Small intestine (tissue), 7 donors: ENCODE results near the gene SMARCC1. TPM values are rescaled to one million over a fixed set of nuclear protein-coding genes. Genes with fewer than 3 reads are reported as not detected.

ENCODE experiments used
- DNase-seq, 2 donors: peaks; one replicate each; pipeline versions ENCODE4 v3.0.0 to v3.0.0-alpha.2; 2013
- FAIRE-seq: peaks from 2 replicates; lab custom pipeline; 2012; peaks lifted over from hg19 to GRCh38; lab: Jason Lieb, UNC
- H3K27ac ChIP-seq, 3 donors: one replicate each; pipeline ENCODE4 v1.5.1; 2013; ENCODE audit warnings: low read length in 2 of 3, mild to moderate bottlenecking in 2 of 3, control low read depth in 1 of 3, inconsistent platforms in 1 of 3, low read depth in 1 of 3, moderate library complexity in 1 of 3
- H3K27me3 ChIP-seq, 3 donors: one replicate each; pipeline ENCODE4 v1.6.1; 2013; ENCODE audit warnings: low read length in 3 of 3, inconsistent platforms in 1 of 3; ENCODE audit not compliant: control insufficient read depth in 3 of 3, insufficient read depth in 3 of 3
- H3K36me3 ChIP-seq, 3 donors: one replicate each; pipeline ENCODE4 v1.6.1; 2013; ENCODE audit warnings: low read length in 3 of 3, inconsistent platforms in 1 of 3, low read depth in 1 of 3, mild to moderate bottlenecking in 1 of 3, moderate library complexity in 1 of 3; ENCODE audit not compliant: control insufficient read depth in 3 of 3, insufficient read depth in 2 of 3
- H3K4me1 ChIP-seq, 3 donors: one replicate each; pipeline ENCODE4 v1.6.1; 2013; ENCODE audit warnings: low read length in 2 of 3, inconsistent platforms in 1 of 3, low read depth in 1 of 3, mild to moderate bottlenecking in 1 of 3, moderate library complexity in 1 of 3; ENCODE audit not compliant: control insufficient read depth in 3 of 3, insufficient read depth in 2 of 3
- H3K4me3 ChIP-seq, 3 donors: one replicate each; pipeline ENCODE4 v1.5.1; 2013; ENCODE audit warnings: low read length in 3 of 3, control low read depth in 1 of 3, inconsistent platforms in 1 of 3, low read depth in 1 of 3, mild to moderate bottlenecking in 1 of 3, moderate library complexity in 1 of 3
- H3K9me3 ChIP-seq, 2 donors: one replicate each; pipeline ENCODE4 v1.6.1; 2013; ENCODE audit warnings: low read depth in 1 of 2, low read length in 1 of 2; ENCODE audit not compliant: control insufficient read depth in 2 of 2, insufficient read depth in 1 of 2
- WGBS, 3 donors: extraction: QIAGEN DNeasy Blood & Tissue Kit; methylation state at CpG; one replicate each; pipeline ENCODE4 v1.1.7; 2013; 5-methylcytosine and 5-hydroxymethylcytosine counted together
- polyA plus RNA-seq, 4 donors: library from polyadenylated mRNA; stranded (reverse) in 3 of 4; unstranded in 1 of 4; fragments of 200-250 nt in 3 of 4; fragments of 120-200 nt in 1 of 4; gene quantifications; one replicate each; pipeline versions ENCODE4 v1.2.1 to v1.2.3, GENCODE V29; 2013
- donor health status: healthy with polysubstance abuse.
- donor health status: control.
- donor health status: control.
- donor health status: Bipolar disorder and iron deficiency.
- donor health status: healthy.

The SMARCC1 gene
- polyA plus RNA-seq, 4 donors = 10.7 to 52.6 (median 19.4) TPM

DNA sequence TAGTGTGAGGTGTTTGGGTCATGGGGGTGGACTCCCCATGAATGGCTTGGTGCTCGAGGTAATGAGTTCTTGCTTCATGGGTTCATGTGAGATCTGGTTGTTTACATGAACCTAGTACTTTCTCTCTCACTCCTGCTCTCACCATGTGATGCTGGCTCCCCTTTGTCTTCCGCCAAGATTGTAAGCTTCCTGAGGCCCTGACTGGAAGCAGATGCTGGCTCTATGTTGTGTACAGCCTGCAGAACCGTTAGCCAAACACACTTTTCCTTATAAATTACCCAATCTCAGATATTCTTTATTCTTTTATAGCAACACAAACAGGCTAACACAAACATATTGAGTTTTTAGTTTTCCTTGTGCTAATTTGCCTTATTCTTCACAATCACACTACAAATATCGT is 199.9 kb downstream of the SMARCC1 start:
- no peak overlapping the region for H3K4me3 ChIP-seq
- DNase-seq (no peak), FAIRE-seq (no peak)
- H3K27ac ChIP-seq = no peak overlapping the region
- H3K4me1 ChIP-seq = peaks cover 0 to 5% (median 0%) of the 10 kb centered on the region in 3 donors
- H3K9me3 ChIP-seq = no peaks in the 10 kb centered on the region
- H3K27me3 ChIP-seq = peaks cover 6 to 25% (median 7%) of the 10 kb centered on the region in 3 donors
- peaks cover 4 to 15% (median 4%) of the 10 kb centered on the region in 3 donors for H3K36me3 ChIP-seq
- WGBS, 3 donors = 57 to 75% (median 58%) methylated on average over 4 of the region's 4 CpGs

DNA sequence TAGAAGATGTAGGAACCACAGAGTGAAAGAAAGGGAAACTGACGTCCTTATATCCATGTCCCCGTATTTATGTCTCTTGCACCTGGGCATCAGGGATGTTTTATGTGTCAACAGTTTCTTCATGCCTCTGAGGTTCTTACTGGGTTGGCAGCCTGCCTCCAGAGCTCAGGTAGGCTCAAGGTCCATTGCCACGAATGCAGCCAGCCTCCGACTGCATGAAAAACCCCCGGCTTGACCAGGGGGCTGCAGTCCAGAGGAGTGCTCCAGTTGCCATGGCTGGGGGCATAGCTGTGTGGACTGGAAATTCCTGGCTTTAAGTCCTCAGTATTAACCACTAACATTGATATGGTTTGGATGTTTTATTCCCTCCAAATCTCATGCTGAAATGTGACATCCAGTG is 200.3 kb downstream of the SMARCC1 start:
- DNase-seq (peak in 1 of 2 donors; percentile 46), FAIRE-seq (no peak)
- Histone ChIP-seq H3K27ac (no peak overlapping the region), H3K4me1 (peaks cover 0 to 5% (median 0%) of the 10 kb centered on the region in 3 donors), H3K36me3 (peaks cover 4 to 12% (median 4%) of the 10 kb centered on the region in 3 donors), H3K4me3 (no peak overlapping the region), H3K9me3 (no peaks in the 10 kb centered on the region), H3K27me3 (peaks cover 6 to 29% (median 7%) of the 10 kb centered on the region in 3 donors)
- WGBS, 3 donors = 13 to 59% (median 27%) methylated on average over 5 of the region's 5 CpGs

DNA sequence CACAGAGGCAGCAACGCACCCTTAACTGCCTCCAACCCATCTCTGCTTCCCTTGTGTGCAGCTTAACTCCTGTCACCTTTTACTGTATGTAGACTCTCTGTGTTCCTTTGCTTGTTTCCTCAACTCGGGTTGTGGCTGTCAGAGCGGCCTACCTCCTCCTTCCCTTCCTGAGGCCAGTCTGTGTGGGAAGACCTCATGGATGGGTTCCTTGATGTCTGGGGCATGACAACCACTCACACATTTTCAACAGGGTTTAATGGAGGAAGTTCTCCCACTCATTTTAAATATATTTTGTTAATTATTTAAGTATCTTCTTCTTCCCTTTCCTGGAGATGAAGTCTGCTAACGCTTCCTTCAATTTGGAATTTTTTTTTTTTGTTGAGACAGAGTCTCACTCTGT is 201.2 kb downstream of the SMARCC1 start:
- H3K27ac ChIP-seq = no peak overlapping the region
- FAIRE-seq (no peak), DNase-seq (no peak)
- peaks cover 0 to 5% (median 0%) of the 10 kb centered on the region in 3 donors for H3K4me1 ChIP-seq
- H3K36me3 ChIP-seq = peaks cover under 1 to 10% (median 4%) of the 10 kb centered on the region in 3 donors
- H3K27me3 ChIP-seq = peaks cover 6 to 34% (median 7%) of the 10 kb centered on the region in 3 donors
- no peak overlapping the region for H3K4me3 ChIP-seq
- no peaks in the 10 kb centered on the region for H3K9me3 ChIP-seq
- 61 to 67% (median 66%) methylated on average over 4 of the region's 4 CpGs for WGBS, 3 donors

DNA sequence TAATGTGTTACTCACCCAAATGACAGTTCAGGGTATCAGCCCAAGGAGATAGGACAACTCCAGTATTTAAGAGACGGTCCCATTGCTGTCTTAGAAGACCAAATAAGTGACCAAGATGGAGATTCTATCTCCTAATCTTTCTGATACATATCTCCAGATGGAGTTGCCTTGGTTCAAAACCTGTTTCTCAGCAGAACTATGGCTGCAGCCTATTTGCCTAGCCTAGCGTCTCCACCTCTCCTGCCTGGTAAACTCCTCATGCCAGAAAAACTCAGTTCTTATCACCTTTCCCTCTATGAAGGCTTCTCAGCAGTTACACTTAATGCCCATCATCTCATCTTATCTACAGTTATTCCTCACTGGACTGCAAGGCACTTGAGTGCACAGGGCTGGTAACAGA is 201.8 kb downstream of the SMARCC1 start:
- Histone ChIP-seq H3K36me3 (peaks cover 0 to 4% (median 0%) of the 10 kb centered on the region in 3 donors), H3K4me1 (peaks cover 0 to 5% (median 0%) of the 10 kb centered on the region in 3 donors), H3K27ac (no peak overlapping the region), H3K9me3 (no peaks in the 10 kb centered on the region), H3K4me3 (no peak overlapping the region), H3K27me3 (peaks cover 6 to 34% (median 7%) of the 10 kb centered on the region in 3 donors)
- no peak for FAIRE-seq
- 70 to 87% (median 84%) methylated on average over 2 of the region's 2 CpGs for WGBS, 3 donors
- no peak for DNase-seq

DNA sequence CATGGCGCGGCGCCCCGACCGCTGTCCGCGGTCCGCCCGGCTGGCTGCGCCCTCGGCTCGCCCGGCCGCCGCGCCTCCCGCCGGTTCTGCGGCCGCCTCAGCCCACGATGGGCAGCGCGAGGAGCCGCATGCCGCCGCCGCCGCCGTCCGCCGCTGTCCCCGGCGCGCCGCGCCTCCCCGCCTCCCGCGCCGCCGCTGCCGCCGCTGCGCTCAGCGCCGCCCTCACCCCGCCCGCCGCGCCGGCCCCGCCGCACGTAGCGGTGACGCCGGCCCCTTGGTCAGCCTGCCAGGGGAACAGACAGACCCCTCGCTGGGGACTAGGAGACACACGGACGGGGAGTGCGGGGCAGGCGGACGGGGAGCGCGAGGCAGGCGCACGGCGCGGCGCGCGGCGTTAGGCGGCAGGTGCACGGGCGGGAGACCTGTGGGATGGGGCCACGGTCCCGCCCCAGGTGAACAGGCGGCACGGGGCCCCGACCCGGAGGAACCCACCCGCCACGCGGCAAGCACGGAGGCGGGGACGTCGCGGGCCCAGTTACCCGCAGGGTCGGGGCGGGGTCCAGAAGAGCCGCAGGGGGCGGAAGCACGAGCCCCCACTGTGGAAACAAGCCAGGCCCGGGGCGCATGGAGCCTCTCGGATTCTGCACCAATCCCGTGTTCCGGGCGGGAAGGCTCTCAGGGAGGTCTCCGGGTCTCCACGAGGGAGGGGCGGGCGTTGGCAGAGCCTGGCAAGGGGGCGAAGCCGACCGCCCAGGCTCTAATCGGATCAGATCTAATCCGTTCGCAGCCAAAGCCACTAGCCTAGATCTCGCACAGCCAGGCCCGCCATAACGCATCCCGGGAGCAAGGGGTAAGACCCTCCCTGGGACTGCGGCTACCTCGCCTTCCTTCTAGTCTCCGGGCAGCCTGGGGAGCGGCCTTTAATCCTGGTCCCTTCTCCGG is 202.7 kb downstream of the SMARCC1 start, which contains the start of gene CSPG5:
Gene CSPG5, minus strand, starts transcription at position 175 of the 942 bp plus-strand sequence. Its CDS starts 172 bp downstream, at position 3.
- peaks cover 0 to 5% (median 0%) of the 10 kb centered on the region in 3 donors for H3K4me1 ChIP-seq
- no peaks in the 10 kb centered on the region for H3K9me3 ChIP-seq
- 3 to 13% (median 6%) methylated on average over 33 to 121 of the region's 121 CpGs for WGBS, 3 donors
- DNase-seq = peak; percentile 13 to 57
- H3K4me3 ChIP-seq = peak within 1 kb of the TSS; percentile 24 to 83 (median 47)
- H3K27ac ChIP-seq = no peak within 1 kb of the TSS
- no peaks in the 10 kb centered on the region for H3K36me3 ChIP-seq
- peaks cover 6 to 34% (median 7%) of the 10 kb centered on the region in 3 donors for H3K27me3 ChIP-seq
- FAIRE-seq = no peak

DNA sequence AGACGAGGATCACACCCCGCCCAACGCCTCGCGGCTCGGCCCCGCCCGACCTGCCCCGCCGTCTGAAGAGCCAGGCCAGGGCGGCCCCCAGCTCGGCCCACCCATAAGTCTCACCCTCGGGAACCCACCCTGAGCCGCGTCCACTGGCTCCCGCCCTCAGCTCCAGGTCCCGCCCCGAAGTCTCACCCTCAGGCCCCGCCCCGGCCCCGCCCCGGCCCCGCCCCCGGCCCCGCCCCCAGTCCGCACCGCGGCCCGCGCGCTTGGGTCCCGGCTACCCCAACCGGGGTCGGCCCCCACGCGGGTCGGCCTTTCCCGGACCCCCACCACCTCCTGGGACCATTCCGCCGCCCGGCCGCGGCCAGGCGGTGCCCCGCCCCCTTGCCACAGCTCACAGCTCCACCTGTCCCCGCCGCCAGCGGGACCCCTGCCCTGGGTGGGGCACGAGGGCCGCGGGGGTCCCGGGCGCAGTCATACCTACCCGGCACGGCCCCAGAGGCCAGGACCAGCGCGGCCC is 203.5 kb downstream of the SMARCC1 start:
- 1 to 4% (median 1%) methylated on average over 11 to 57 of the region's 57 CpGs for whole genome bisulfite sequencing, 3 donors
- FAIRE-seq (no peak), DNase-seq (peak; percentile 19 to 49)
- Histone ChIP-seq H3K4me3 (peak overlapping the region; percentile 24 to 83 (median 47)), H3K27me3 (peaks cover 6 to 39% (median 7%) of the 10 kb centered on the region in 3 donors), H3K36me3 (no peaks in the 10 kb centered on the region), H3K27ac (no peak overlapping the region), H3K4me1 (peaks cover 0 to 5% (median 0%) of the 10 kb centered on the region in 3 donors), H3K9me3 (no peaks in the 10 kb centered on the region)

DNA sequence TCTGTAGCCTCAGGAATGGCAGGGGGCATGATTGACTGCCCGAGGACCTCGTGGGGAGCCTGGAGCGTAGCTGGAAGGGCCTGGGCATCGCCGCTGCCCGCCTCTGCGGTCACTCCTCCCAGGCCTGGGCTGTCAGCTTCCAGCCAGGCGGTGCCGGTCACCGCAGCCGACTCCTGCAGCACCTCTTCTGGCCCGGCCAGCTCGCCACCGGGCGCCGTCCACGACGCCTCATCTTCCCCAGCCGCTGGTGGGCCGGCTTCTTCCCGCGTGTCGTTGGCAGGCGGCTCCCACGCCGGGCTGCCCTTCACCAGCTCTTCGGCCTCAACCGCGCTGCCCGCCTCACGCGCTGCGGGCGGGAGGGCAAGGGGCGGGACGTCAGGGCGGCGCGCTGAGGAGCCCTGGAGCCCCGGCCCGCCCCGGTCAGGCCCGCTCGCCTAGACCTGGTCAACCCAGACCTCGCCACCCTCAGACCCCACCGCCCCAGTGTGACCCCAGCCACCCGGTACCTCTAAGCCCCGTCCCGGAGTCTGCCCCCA is 204.0 kb downstream of the SMARCC1 start:
- peaks cover 6 to 43% (median 9%) of the 10 kb centered on the region in 3 donors for H3K27me3 ChIP-seq
- H3K27ac ChIP-seq = no peak overlapping the region
- WGBS, 3 donors = 4 to 5% (median 4%) methylated on average over 24 to 49 of the region's 49 CpGs
- H3K4me3 ChIP-seq = peak overlapping the region; percentile 24 to 83 (median 47)
- peaks cover 0 to 5% (median 0%) of the 10 kb centered on the region in 3 donors for H3K4me1 ChIP-seq
- no peaks in the 10 kb centered on the region for H3K9me3 ChIP-seq
- no peaks in the 10 kb centered on the region for H3K36me3 ChIP-seq
- DNase-seq = peak in 1 of 2 donors; percentile 51
- no peak for FAIRE-seq
